ENCODE measurements around the gene MZB1.

MZB1 gene, protein sequence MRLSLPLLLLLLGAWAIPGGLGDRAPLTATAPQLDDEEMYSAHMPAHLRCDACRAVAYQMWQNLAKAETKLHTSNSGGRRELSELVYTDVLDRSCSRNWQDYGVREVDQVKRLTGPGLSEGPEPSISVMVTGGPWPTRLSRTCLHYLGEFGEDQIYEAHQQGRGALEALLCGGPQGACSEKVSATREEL

DNA sequence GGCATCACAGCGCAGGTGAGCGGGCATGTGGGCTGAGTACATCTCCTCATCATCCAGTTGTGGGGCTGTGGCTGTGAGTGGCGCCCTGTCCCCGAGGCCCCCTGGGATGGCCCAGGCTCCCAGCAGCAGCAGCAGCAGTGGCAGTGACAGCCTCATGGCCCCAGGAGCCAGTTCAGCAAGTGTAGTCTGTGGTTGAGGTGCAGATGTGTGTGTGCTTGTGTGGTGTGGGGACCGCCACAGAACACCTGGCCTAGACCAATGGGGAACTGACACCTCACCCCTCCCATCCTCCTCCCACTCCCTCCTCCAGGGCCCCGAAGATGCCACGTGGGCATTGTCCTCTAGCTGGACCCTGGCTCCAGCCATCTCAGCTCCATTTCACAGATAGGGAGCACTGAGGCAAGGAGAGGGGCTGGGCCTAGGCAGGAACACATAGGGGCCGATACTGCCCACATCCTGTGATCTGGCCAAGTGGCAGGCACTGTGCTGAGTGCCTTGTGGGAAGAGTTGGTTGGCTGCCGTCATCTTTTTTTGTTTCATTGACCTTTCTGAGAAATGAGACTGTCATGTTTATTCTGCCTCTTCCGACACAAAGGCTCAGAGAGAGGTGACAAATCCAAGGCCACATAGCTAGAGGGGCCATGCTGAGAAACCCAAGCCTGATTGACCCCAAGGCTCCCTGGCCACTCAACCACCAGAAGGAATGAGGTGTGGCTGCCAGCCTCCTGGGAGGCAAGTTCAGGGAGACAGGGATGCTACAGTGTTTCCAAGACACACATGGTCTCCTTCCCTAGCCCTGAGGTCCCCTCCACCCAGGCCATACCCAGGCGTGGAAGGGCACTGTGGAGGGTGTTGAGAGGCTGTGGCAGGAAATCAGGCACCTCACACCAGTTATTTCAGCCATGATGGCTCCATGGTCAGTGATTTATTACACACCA lies at the start of gene MZB1:
Gene MZB1, minus strand, starts transcription at position 213 of the 938 bp plus-strand sequence. Its CDS starts 57 bp downstream, at position 156.
- peak; percentile 53 for DNase-seq

DNA sequence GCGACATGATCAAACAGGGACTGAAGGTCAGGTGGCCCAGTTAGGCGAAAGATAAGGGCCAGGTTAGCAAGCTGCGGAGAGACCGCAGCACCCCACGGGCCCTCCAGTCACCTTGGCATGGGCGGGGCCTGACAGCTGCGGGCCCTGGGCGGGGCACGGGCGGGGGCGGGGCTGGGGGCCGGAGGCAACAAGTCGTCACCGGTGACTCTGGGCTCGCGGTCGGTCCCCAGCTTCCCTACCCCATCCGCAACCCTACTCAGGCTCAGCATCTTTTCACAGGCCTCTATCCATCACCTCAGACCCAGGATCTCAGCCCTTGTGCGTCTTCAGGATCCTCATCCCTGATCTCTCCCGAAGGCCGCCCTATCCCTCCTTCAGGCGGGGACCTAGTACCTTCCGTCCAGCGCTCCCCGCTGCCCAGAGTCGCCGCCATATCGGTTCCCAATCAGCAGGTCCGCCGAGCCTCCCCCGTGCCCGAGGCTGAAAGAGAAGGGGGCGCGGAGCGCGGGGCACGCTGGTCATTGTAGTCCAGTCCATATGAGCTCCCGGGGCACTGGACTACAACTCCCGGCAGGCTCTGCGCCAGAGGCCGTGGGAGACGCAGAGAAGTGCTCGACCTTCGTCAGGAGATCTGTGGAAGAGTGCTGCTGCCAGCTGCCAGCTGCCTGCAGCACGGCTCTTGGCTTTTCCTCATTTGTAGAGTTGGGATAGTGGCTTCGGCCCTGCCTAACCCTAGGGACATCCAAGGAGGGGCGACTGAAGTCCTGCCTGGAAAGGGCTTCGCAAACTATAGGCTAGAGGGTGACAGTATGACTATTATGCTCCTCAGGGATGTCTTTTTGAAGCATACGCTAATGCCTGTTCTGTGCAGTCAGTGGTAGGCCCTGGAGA lies 49.5 kb upstream of the MZB1 start, which contains the start of gene DNAJC18:
Gene DNAJC18, minus strand, starts transcription at position 513 of the 891 bp plus-strand sequence. Its CDS starts 80 bp downstream, at position 433.
- peak; percentile 80 for DNase-seq

DNA sequence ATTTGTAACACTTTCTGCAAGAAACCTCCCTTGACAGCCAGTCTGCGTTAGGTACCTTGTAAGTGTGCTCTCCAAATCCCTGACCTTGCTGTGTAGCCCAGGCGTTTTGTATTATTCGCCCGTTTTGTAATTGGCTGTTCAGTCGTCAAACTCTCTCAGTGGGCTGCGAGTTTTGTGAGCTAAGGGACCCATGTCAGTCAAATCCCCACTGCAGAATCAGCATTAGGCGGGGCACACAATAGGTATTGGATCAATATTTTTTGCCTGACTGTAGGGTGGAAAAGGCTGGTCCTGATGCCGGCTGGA lies 48.9 kb upstream of the MZB1 start:
- DNase-seq, result no peak

DNA sequence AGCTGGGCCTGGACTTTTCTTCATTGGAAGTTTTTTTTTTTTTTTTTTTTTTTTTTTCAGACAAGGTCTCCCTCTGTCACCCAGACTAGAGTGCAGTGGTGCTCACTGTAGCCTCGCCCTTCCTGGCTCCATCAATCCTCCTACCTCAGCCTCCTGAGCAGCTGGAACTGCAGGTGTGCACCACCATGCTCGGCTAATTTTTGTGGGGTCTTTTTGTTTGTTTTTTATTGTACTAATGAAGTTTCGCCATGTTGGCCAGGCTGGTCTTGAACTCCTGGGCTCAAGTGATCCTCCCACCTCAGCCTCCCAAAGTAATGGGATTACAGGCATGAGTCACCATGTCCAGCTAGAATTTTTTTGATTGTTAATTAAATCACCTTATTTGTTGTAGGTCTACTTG lies 46.0 kb upstream of the MZB1 start:
- DNase-seq, result no peak

DNA sequence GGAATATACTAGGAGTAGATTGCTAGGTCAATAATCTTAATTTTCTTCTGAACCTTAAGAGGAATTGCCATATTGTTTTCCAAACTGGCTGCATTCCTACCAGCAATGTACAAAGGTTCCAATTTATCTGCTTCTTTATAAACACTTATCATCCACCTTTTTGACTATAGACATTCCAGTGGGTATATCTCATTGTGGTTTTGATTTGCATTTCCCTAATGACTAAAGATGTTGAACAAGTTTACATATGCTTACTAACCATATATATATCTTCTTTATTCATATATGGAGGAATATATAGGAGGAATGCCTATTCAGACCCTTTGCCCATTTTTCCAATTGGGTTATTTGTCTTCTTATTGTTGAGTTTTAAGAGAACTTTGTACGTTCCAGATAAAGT lies 42.0 kb upstream of the MZB1 start:
- no peak for DNase-seq

DNA sequence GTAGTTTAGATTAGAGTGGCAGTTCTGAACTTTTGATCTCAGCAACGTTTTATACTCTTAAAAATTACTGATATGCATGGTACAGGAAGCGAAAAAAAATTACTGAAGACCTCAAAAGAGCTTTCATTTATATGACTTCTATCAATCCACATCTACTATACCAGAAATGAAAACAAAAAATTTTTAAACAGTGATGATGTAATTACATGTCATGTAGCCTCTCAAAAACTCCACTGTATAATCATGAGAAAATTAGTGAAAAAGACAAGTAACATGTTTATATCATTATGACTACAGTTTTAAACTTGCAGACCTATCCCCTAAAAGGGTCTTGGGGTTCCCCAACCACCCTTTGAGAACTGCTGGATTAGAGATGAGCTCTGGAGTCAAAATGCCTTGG lies 40.3 kb upstream of the MZB1 start:
- no peak for DNase-seq

DNA sequence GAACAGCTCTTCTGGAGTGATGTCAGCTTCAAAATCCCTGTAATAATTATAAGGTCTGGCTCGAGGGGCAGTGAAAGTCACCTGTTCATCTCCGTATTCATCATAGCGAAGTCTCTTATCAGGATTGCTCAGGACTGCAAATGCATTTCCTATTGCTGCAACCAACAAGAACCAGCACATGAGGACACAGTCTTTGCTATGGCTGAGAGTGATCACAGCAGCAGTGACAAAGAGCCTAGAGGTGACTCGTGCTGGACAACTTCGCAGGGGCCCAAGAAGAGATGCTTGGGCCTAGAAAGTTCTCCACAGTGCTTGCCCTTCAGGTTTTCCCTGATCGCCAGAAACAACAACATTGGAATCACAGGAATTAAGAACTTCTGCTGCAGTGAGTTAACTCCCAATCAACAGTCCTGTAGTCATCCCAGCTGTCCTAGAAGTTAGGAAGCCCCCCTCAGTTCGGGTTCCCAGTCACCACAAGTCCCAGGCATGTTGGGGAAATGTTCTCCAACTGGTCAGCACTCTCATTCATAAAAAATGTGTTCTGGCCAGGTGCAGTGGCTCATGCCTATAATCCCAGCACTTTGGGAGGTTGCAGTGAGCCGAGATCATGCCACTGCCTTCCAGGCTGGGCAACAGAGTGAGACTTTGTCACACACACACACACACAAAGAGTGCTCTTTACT lies 36.6 kb upstream of the MZB1 start:
- DNase-seq, result no peak

DNA sequence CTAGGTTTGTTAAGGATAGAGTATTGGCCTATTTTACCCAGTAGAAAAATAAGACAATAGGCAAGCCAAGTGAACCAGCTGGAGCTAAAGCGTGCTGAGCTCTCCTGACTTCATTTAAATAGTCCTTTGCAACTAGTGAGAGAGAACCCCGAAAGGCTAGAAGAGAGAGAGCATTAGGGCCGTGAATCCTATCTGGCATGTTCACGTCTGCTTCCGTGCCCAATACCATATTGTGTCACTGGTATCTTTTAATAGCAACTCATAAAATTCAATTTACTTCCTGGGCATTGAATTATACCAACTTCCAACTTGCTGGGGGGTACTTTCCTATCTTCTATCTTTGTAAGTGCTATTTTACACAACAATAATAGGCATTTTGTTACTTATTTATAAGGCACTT lies 35.8 kb upstream of the MZB1 start:
- DNase-seq, result no peak

DNA sequence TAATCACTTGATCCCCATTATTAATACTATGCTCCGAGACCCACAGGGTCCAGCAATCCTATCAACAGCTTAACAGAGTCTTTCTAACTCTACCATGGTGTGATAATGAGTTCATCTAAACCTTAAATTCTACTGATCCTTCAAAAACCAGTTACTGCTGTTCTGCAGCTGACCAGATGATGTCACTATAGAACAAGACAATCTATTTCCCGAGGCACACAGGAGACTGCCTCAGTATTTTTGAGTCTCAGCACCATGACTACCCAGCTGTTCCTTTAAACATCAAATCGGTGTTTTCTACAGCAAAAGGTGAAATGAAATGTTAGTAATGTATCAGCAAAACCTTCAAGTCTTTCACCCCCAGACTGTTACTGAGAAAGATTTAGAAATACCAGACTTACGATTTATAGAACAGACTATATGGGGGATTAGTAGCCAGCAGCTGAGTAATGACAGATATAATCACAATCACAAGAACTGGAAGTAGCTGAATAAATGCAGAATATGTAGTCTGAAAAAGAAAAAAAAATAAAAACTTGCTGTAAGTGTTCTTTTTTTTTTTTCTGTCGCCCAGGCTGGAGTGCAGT lies 32.7 kb upstream of the MZB1 start:
- DNase-seq, result no peak

DNA sequence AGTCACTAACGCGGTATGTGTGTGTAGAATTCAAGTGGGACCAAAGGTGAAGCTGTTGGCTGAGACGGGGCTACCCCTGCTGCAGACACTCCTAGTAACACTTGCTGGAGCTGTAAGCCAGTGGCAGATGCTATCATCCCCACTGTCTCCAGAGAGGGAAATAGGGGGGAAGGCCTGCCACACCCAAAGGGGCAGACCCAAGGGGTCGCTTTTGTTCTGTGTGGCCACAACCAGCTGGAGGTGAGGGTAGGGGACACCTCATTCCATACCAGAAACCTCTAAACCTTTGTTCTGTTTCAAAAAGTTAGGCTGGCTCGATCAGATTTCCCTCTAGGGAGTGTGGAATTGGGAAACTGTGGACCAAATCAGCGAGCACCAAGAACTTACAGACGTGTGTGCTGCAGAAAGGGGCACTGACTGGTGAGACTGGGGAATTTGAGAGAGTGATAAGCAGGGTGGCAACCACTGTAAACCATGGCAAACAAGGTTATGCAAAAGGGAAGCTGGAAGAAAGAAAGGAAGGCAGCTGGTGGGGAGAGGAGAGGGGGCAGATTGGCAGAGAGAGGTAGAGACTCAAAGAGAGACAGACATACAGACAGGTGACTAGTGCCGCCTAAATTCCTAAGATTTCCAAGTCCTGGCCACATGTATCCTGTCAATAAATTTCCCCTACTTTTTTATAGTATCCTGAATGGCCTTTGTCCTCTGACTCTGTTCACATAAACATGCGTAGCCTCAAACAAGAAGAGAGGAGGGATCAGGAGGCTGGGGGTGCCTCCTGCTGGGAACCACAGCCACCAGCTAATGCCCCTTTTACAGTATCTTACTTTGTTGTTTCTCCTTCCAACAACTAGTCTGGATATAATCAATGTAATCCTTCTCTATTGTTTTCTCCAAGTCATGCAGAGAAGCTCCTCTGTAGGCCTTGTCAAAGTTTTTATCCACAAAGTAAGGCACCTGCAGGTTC lies 29.8 kb upstream of the MZB1 start:
- DNase-seq, result no peak

DNA sequence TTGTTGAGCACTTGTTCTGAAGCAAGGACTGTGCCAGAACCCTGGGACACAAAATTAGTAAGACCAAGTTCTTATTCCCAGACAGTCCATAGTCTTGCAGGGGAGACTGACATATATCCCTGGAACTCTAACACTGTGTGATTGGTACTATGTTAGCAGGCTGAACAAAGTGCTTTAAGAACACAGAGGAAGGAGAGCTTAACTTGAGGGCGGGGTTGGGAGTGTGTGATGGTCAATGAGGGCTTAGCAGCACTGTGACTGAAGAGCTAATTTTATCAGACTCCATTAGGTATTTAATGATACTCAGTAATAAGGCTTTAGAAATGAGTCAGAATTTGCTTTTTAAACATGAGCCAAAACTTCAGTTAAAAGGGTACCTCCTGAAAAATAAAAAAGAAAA lies 29.1 kb upstream of the MZB1 start:
- DNase-seq, result no peak

DNA sequence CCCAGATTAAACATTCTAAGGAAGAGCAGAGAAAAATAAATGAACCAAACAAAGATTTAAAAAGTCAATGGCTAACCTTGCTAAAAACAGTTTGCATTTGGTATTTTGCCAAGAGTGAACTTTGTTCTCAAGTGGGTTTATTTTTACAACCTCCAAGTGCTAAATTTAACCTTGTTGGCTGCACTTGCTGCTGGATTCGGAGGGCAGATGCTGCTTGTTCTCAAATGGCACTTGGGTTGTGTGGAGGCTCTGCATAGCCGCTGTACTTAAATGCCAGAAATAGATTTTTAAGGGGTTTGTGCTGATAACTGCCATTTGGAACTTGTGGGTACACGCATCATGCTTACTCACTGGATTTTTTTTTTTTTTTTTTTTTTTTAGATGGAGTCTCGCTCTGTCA lies 27.5 kb upstream of the MZB1 start:
- no peak for DNase-seq

DNA sequence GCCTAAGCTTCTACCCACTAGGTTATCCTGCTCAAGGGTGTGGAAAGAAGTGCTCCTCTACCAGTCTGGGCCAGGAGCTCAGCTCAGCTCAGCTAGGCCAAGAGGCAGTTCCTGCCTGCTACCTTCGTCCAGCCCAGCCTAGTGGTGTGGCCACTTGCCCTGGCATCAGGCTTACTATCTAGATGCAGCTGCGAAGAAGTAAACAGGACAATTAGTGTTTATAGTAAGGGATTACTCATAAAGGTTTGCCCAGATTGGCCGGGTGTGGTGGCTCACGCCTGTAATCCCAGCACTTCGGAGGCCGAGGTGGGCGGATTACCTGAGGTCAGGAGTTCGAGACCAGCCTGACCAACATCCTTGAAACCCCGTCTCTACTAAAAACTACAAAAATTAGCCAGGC lies 26.9 kb upstream of the MZB1 start:
- no peak for DNase-seq

DNA sequence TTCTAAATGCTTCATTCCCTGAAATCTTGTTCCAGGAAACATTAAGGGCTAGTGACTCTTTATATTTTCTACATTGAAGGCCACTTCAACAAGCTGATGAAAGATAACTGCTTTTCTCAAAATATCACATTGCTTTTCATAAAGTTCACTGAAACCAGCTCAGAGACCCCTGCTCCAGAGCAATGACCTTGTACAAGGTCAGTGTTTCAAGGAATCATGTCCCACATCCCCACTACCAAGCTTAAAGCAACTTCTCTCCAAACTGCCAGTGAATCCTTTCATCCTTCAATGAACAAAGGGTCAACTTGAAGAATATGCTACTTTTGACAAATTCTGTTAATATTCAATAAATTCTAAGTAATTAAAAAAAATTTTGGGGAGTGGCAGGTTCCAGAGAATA lies 26.2 kb upstream of the MZB1 start:
- no peak for DNase-seq

DNA sequence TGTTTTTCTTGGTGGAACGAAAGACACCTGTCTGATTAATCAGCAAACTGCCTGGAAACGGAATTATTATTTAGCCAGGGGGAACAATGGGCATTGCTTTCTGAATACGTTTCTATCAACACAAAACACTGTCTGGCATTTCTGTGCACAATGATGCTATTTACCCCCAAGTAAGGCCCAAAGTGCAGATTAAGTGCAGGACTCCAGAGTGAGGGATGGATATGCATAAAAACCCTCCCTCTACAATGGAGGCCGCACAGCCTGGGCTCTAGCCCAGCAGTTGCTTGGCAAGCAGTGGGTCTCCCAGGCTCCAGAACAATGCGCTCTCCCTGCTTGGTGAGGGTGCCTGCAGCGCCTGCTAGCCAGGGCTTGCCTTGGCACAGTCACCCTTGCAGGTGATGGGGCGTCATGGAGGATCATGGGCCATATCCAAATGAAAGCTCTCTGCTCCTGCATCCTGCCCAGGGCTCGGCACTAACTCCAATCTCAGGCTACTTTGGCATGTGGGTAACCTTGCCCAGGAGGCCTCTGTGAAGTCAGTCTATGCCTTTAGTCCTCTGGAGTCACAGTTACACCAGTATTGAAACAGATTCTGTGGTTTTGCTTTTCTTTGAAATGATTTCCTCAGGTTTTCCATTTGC lies 25.6 kb upstream of the MZB1 start:
- no peak for DNase-seq

DNA sequence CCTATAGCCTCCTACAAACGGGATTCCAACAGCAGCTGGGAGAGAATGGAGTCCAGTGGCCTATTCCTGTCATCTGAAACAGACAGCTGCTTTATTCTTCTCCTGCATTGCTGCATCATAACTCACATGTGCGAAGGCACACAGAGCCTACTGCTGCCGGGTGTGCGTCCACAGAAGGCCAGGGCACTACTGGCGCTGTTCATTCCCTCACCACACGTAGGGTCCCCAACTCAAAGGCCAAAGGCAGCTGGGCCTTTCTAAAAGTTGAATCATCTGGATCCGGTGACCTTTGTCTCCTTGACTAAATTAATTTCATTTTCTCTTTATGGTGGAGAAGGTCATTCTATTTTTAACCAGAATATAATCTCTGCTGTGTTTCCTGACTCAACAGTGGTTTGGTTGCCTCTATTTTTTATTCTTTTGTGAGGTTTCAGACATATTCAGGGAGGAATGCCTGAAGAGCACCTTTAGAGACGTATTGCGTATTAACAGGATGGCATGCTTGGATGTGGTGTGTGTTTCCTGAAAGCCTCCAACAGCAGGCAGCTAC lies 24.9 kb upstream of the MZB1 start:
- no peak for DNase-seq

DNA sequence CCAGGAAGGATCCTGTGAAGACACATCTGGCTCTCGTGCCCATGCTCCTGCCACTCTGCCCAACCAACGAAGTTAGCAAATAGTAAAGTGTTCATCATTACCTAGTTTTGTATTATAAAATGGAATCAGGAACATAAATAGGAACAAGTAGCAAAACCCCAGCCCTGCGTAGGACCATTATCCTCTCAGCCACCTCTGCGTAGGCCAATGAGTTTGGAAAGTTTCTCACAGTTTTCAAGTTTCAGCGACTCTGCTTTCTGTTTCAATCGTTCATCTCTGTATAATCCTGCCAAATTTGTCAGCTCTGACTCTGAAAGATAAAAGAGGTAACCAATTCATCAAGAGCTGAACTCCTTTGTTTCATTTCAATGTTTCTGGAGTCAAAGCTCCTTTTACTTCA lies 24.2 kb upstream of the MZB1 start:
- no peak for DNase-seq

DNA sequence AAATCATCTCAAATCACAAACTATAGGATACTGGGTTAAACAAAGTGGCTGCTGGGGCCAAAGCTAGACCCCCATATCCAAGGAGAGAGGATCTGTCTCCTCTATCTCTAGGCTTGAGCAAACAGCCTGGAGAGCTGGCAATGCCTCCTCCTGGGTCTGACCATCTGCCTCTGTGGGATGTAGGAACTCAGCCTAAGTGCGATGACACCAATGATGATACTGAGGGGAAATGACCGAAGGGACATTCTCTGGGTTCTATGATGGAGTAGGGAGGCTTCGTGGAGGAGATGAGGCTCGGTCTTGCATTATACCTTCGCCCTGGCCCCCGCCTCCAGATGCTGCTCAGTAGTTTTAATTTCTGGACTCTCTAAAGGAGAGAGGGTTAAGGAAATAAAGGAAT lies 23.4 kb upstream of the MZB1 start:
- no peak for DNase-seq

DNA sequence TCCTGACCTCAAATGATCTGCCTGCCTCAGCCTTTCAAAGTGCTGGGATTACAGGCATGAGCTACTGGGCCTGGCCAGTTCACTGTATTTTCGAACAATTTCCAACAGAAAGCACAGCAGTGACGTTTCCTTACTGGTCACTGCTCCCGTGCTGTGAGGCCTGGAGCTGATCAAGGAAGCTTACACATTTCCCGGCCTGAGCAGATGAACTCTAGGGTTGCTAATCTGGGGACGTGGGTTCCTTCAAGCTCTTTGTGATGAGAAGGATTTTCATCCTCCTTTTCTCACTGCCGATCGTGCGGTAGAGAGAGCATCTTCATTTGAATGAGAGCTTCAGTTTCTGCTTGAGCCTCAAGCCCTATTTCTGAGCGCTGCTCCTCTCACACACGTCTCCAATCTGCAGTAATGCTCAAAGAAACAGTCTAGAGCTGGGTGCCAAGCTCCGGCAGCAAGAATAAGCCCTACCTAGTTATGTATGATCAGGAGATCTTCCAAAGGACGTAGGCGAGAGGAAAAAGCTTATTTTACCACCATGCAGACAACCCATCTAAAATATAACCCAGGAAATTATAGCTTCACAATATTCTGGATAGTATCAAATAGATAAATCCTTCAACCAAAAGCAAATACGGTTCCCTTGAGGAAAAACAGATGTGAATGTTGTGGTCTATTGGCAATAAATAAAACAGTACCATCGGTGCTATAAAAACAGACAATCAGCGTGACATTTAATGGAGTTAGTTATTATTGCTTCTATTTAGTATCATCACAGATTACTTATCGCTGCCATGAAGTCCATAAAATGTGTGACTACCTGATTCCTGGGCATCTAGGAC lies 21.5 kb upstream of the MZB1 start:
- DNase-seq, result no peak

All from activated effector memory CD4-positive, alpha-beta T cell treated with Interleukin-2 at 50 U/mL for 16 hours (primary cell).